ENCODE results near the gene PLEKHO2. TPM values are rescaled to one million over a fixed set of nuclear protein-coding genes. Genes with fewer than 3 reads are reported as not detected.
"Not testable (repeated sequence)": the region's sequence is repeated elsewhere in the genome, so short reads cannot be mapped to it uniquely, and the experiment has no call there.

The PLEKHO2 gene
- total RNA-seq, 1 experiment from 2014 or later, result 4.5 TPM

GRCh38 chr15:64810497-64811326 is 31.0 kb upstream of the PLEKHO2 start:
- TF ChIP-seq CTCF (IDR thresholded peaks at IDR 0.05; ENCODE audit: insufficient read depth in 1 of 2, low read depth in 1 of 2, low read length in 1 of 2, severe bottlenecking in 1 of 2, unreplicated experiment in 1 of 2), result no peak
- Mint-ChIP-seq H3K27me3 (ENCODE audit: insufficient read depth, unreplicated experiment) (no peaks in the 10 kb centered on the region), H3K4me1 (ENCODE audit: low read depth, unreplicated experiment) (peaks cover 8% of the 10 kb centered on the region), H3K36me3 (ENCODE audit: insufficient read depth, unreplicated experiment) (no peaks in the 10 kb centered on the region), H3K9me3 (ENCODE audit: unreplicated experiment) (no peaks in the 10 kb centered on the region), H3K4me3 (ENCODE audit: unreplicated experiment) (no peak overlapping the region), H3K27ac (ENCODE audit: unreplicated experiment) (no peak overlapping the region)
- CTCF ChIA-PET, result interaction anchor here (0.5 to 2.8 kb wide), 12 partner anchors 10 to 234 kb away, joined by 3 to 39 read pairs (median 4); partner anchors contain the start of gene PIF1
- intact Hi-C loops (cut with micrococcal nuclease; ENCODE audit: unreplicated experiment), result loop anchor here (1.0 kb wide), 1 partner anchor 79 kb away; no protein-coding TSS in a partner anchor
- POLR2A ChIA-PET, result no interaction called here
- BruUV-seq (replicated peaks), result no TSS peak
- H3K36me3 ChIP-seq (ENCODE audit: control insufficient read depth, insufficient read depth, low read length), result no peaks in the 10 kb centered on the region
- no peaks in the 10 kb centered on the region for H3K9me3 ChIP-seq
- no peaks in the 10 kb centered on the region for H3K27me3 ChIP-seq (replicated peaks; ENCODE audit: control insufficient read depth, insufficient read depth, low read length)
- H3K4me3 ChIP-seq (ENCODE audit: low read depth, low read length), result no peak overlapping the region
- H3K4me1 ChIP-seq, result 0 out of 2 replicates have a peak, but pooled peaks cover 8% of the 10 kb centered on the region
- DNase-seq, result no peak

- Mint-ChIP-seq H3K27ac (ENCODE audit: unreplicated experiment) (no peak overlapping the region), H3K4me3 (ENCODE audit: unreplicated experiment) (no peak overlapping the region), H3K9me3 (ENCODE audit: unreplicated experiment) (no peaks in the 10 kb centered on the region), H3K4me1 (ENCODE audit: low read depth, unreplicated experiment) (peaks cover 8% of the 10 kb centered on the region), H3K27me3 (ENCODE audit: insufficient read depth, unreplicated experiment) (no peaks in the 10 kb centered on the region), H3K36me3 (ENCODE audit: insufficient read depth, unreplicated experiment) (peaks cover 11% of the 10 kb centered on the region)
- BruUV-seq (replicated peaks), result no TSS peak
- 0 out of 2 replicates have a peak, but pooled peaks cover 8% of the 10 kb centered on the region for H3K4me1 ChIP-seq
- TF ChIP-seq CTCF (IDR thresholded peaks at IDR 0.05; ENCODE audit: insufficient read depth in 1 of 2, low read depth in 1 of 2, low read length in 1 of 2, severe bottlenecking in 1 of 2, unreplicated experiment in 1 of 2), result no peak
- no peak overlapping the region for H3K4me3 ChIP-seq (ENCODE audit: low read depth, low read length)
- intact Hi-C loops (cut with micrococcal nuclease; ENCODE audit: unreplicated experiment), result no loop called here
- H3K36me3 ChIP-seq (ENCODE audit: control insufficient read depth, insufficient read depth, low read length), result no peaks in the 10 kb centered on the region; the same call in 1 of the 2 replicates
- no peaks in the 10 kb centered on the region for H3K27me3 ChIP-seq (replicated peaks; ENCODE audit: control insufficient read depth, insufficient read depth, low read length)
- ChIA-PET POLR2A (no interaction called here), CTCF (interaction anchor here (0.9 to 1.2 kb wide), 2 partner anchors 11 to 78 kb away, joined by 3 read pairs; no protein-coding TSS in a partner anchor)
- no peaks in the 10 kb centered on the region for H3K9me3 ChIP-seq
- no peak for DNase-seq
These were observed 28.6 kb upstream of the PLEKHO2 start for GRCh38 chr15:64813075-64813474.

- H3K9me3 Mint-ChIP-seq (ENCODE audit: unreplicated experiment); H3K4me3 Mint-ChIP-seq (ENCODE audit: unreplicated experiment); H3K4me3 ChIP-seq (ENCODE audit: low read depth, low read length); H3K9me3 ChIP-seq; H3K36me3 ChIP-seq (ENCODE audit: control insufficient read depth, insufficient read depth, low read length); H3K27me3 Mint-ChIP-seq (ENCODE audit: insufficient read depth, unreplicated experiment); DNase-seq; H3K4me1 ChIP-seq; POLR2A ChIA-PET; BruUV-seq (replicated peaks); intact Hi-C loops (cut with micrococcal nuclease; ENCODE audit: unreplicated experiment); H3K4me1 Mint-ChIP-seq (ENCODE audit: low read depth, unreplicated experiment); H3K27me3 ChIP-seq (replicated peaks; ENCODE audit: control insufficient read depth, insufficient read depth, low read length): not testable (repeated sequence)
- Mint-ChIP-seq H3K36me3 (ENCODE audit: insufficient read depth, unreplicated experiment) (peaks cover 20% of the 10 kb centered on the region), H3K27ac (ENCODE audit: unreplicated experiment) (peak overlapping the region; percentile 26)
- CTCF ChIA-PET, result interaction anchor here (0.7 kb wide), 1 partner anchor 11 kb away, joined by 6 read pairs; no protein-coding TSS in a partner anchor
These were observed 27.4 kb upstream of the PLEKHO2 start for GRCh38 chr15:64814283-64814682.

GRCh38 chr15:64814965-64815364 is 26.8 kb upstream of the PLEKHO2 start:
- H3K36me3 ChIP-seq (ENCODE audit: control insufficient read depth, insufficient read depth, low read length); H3K4me1 Mint-ChIP-seq (ENCODE audit: low read depth, unreplicated experiment); DNase-seq; H3K27me3 ChIP-seq (replicated peaks; ENCODE audit: control insufficient read depth, insufficient read depth, low read length); intact Hi-C loops (cut with micrococcal nuclease; ENCODE audit: unreplicated experiment); H3K4me3 ChIP-seq (ENCODE audit: low read depth, low read length); H3K9me3 Mint-ChIP-seq (ENCODE audit: unreplicated experiment); BruUV-seq (replicated peaks); H3K9me3 ChIP-seq; H3K4me1 ChIP-seq; POLR2A ChIA-PET; H3K27me3 Mint-ChIP-seq (ENCODE audit: insufficient read depth, unreplicated experiment); H3K4me3 Mint-ChIP-seq (ENCODE audit: unreplicated experiment): not testable (repeated sequence)
- CTCF ChIA-PET, result interaction anchor here (0.7 kb wide), 1 partner anchor 12 kb away, joined by 6 read pairs; no protein-coding TSS in a partner anchor
- peaks cover 25% of the 10 kb centered on the region for H3K36me3 Mint-ChIP-seq (ENCODE audit: insufficient read depth, unreplicated experiment)
- H3K27ac Mint-ChIP-seq (ENCODE audit: unreplicated experiment), result peak overlapping the region; percentile 26
